Kidney epithelial cell (primary cell): ENCODE data around the gene C1orf52. TPM values are rescaled to one million over a fixed set of nuclear protein-coding genes. Genes with fewer than 3 reads are reported as not detected.
A peak's percentile ranks its signal among the peaks of the same experiment; 100 is the strongest.

Experiments used
- DNase-seq: peaks from one replicate; pipeline ENCODE4 v3.0.0-alpha.2; 2010; ENCODE audit warnings: low read depth
- H3K27me3 ChIP-seq: 2 replicates; pipeline ENCODE4 v1.6.0; 2011; ENCODE audit warnings: low read length; ENCODE audit not compliant: control insufficient read depth, insufficient read depth
- H3K36me3 ChIP-seq: 2 replicates; pipeline ENCODE4 v1.5.1; 2011; ENCODE audit warnings: low read length; ENCODE audit not compliant: control insufficient read depth, insufficient read depth
- H3K4me3 ChIP-seq: 2 replicates; pipeline ENCODE4 v1.5.1; 2011; ENCODE audit warnings: low read depth, mild to moderate bottlenecking, control low read depth, low read length
- CTCF ChIP-seq: IDR thresholded peaks from 2 replicates; pipeline ENCODE4 v1.5.1; 2011; ENCODE audit warnings: mild to moderate bottlenecking, moderate library complexity, low read length, control low read depth, inconsistent platforms; ENCODE audit not compliant: insufficient read depth, poor library complexity, severe bottlenecking
- total RNA-seq: library from RNA; depleted of rRNA; stranded (reverse); fragments of >200 nt; gene quantifications from 2 replicates; pipeline ENCODE4 v1.2.3, GENCODE V29; 2015

The C1orf52 gene
- total RNA-seq, 1 donor from 2014 or later, result 14.1 TPM

- TF ChIP-seq CTCF, result no peak
- H3K27me3 ChIP-seq, result no peaks in the 10 kb centered on the region
- no peak for DNase-seq
These were observed 18.8 kb downstream of the C1orf52 start for GRCh38 chr1:85240643-85241042.

GRCh38 chr1:85240174-85240601 is 19.3 kb downstream of the C1orf52 start:
- Histone ChIP-seq H3K36me3 (no peaks in the 10 kb centered on the region), H3K27me3 (no peaks in the 10 kb centered on the region), H3K4me3 (no peak overlapping the region)
- peak; percentile 27 for TF ChIP-seq CTCF
- no peak for DNase-seq

More at GRCh38 chr1:85240643-85241042, 18.8 kb downstream of the C1orf52 start:
- H3K4me3 ChIP-seq, result no peak overlapping the region
- H3K36me3 ChIP-seq, result no peaks in the 10 kb centered on the region

GRCh38 chr1:85237613-85238012 is 21.8 kb downstream of the C1orf52 start:
- no peaks in the 10 kb centered on the region for H3K36me3 ChIP-seq
- H3K4me3 ChIP-seq, result no peak overlapping the region
- TF ChIP-seq CTCF, result no peak
- DNase-seq, result no peak
- no peaks in the 10 kb centered on the region for H3K27me3 ChIP-seq

- Histone ChIP-seq H3K36me3 (no peaks in the 10 kb centered on the region), H3K4me3 (no peak overlapping the region), H3K27me3 (no peaks in the 10 kb centered on the region)
- no peak for DNase-seq
- TF ChIP-seq CTCF, result peak; percentile 18
These were observed 29.0 kb downstream of the C1orf52 start for GRCh38 chr1:85230305-85230977.

GRCh38 chr1:85229574-85230097 is 29.8 kb downstream of the C1orf52 start:
- no peaks in the 10 kb centered on the region for H3K36me3 ChIP-seq
- no peak for TF ChIP-seq CTCF
- H3K4me3 ChIP-seq, result no peak overlapping the region
- DNase-seq, result no peak
- H3K27me3 ChIP-seq, result no peaks in the 10 kb centered on the region

GRCh38 chr1:85228972-85229371 is 30.5 kb downstream of the C1orf52 start:
- Histone ChIP-seq H3K27me3 (no peaks in the 10 kb centered on the region), H3K4me3 (no peak overlapping the region), H3K36me3 (no peaks in the 10 kb centered on the region)
- no peak for DNase-seq
- TF ChIP-seq CTCF, result no peak
